GM10266 (cell line): ENCODE data around the gene ILF2.
"Not testable (repeated sequence)": the region's sequence is repeated elsewhere in the genome, so short reads cannot be mapped to it uniquely, and the experiment has no call there.

Experiments
- DNase-seq: peaks from one replicate; pipeline ENCODE4 v3.0.0; 2012; ENCODE audit errors: extremely low spot score
- TF ChIP-seq, protein P1 (sequence below): IDR thresholded peaks from 2 replicates; pipeline ENCODE4 v1.5.1; 2012; ENCODE audit warnings: mild to moderate bottlenecking, low read depth; ENCODE audit not compliant: control insufficient read depth, insufficient read depth; ENCODE audit errors: missing control alignments

The ILF2 gene

DNA sequence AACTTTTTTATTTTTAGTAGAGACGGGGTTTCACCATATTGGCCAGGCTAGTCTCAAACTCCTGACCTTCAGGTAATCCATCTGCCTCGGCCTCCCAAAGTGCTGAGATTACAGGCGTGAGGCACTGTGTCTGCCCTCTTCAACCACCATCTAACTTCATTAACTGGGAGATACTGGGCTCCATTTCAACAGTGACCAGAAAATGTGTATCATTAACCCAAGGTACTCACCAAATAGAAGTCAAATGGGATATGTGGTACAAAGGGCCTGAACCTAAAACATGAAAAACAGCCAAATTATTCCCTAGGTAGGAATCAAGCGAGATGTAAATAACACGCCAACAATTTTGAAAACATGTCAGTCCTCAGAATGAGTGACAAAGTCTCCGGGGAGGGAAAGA is 1.2 kb downstream of the ILF2 start:
- no peak for DNase-seq

DNA sequence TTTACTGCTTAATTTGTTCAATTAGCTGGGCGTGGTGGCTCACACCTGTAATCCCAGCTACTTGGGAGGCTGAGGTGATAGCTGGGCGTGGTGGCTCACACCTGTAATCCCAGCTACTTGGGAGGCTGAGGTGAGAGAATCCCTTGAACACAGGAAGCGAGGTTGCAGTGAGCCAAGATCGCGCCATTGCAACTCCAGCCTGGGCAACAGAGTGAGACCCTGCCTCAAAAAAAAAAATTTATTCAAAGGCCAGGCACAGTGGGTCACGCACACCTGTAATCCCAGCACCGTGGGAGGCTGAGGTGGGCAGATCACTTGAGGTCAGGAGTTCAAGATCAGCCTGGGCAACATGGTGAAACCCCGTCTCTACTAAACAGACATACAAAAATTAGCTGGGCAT is 2.1 kb downstream of the ILF2 start:
- DNase-seq, result not testable (repeated sequence)

More for the DNA sequence above, 1.2 kb downstream of the ILF2 start:
- TF ChIP-seq, protein P1, sequence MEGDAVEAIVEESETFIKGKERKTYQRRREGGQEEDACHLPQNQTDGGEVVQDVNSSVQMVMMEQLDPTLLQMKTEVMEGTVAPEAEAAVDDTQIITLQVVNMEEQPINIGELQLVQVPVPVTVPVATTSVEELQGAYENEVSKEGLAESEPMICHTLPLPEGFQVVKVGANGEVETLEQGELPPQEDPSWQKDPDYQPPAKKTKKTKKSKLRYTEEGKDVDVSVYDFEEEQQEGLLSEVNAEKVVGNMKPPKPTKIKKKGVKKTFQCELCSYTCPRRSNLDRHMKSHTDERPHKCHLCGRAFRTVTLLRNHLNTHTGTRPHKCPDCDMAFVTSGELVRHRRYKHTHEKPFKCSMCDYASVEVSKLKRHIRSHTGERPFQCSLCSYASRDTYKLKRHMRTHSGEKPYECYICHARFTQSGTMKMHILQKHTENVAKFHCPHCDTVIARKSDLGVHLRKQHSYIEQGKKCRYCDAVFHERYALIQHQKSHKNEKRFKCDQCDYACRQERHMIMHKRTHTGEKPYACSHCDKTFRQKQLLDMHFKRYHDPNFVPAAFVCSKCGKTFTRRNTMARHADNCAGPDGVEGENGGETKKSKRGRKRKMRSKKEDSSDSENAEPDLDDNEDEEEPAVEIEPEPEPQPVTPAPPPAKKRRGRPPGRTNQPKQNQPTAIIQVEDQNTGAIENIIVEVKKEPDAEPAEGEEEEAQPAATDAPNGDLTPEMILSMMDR, result no peak

DNA sequence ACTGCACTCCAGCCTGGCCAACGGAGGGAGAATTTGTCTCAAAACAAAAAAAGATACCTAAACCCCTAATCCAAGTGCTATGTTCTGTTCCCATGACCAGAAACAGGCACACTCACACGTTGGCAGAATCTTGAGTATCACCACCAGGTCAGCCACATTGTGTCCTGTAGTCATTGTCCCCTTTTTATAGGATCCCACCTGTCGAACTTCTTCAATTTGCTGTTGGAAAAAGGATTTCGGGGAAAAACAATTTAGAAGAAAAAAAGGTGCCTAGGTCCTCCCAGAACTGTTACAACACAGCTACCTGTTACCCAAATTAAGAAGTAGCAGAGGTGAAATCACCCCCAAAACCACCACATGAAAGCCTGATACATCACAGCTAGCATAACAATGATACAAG is 3.4 kb downstream of the ILF2 start:
- TF ChIP-seq, protein P1, result no peak
- DNase-seq, result no peak

DNA sequence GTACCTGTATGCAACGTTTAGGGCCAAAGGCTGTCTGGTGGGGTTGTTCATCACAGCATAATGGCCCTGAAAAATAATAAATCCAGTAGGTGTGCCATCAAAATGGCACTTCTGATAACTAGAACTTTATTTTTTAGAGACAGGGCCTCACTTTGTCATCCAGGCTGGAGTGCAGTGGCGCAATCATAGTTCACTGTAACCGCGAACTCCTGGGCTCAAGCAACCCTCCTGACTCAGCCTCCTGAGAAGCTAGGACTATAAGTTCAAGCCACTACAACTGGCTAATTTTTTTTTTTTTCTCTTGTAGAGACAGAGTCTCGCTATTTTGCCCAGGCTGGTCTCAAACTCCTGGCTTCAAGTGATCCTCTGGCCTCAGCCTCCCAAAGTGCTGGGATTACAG is 7.6 kb downstream of the ILF2 start:
- DNase-seq, result no peak
- TF ChIP-seq, protein P1, result no peak

DNA sequence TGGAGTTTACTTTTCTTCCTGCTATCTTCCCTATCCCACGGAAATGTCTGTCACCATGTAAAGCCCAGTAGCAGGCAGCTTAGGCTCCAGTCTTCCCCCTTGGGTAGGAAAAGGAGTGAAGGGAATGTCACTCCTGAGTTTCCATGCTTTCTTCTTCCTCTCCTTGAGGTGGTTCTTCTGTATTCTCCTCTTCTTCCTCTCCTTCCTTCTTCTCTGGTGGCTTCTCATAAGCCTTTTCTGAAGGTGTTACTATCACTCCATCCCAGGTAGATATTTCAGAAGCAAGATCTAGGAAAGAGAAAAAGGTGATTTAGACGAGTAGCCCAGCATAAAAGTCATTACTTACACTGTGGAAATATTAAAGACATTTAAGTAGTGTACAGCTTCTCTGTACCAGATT is 8.5 kb downstream of the ILF2 start:
- TF ChIP-seq, protein P1, result no peak
- no peak for DNase-seq

DNA sequence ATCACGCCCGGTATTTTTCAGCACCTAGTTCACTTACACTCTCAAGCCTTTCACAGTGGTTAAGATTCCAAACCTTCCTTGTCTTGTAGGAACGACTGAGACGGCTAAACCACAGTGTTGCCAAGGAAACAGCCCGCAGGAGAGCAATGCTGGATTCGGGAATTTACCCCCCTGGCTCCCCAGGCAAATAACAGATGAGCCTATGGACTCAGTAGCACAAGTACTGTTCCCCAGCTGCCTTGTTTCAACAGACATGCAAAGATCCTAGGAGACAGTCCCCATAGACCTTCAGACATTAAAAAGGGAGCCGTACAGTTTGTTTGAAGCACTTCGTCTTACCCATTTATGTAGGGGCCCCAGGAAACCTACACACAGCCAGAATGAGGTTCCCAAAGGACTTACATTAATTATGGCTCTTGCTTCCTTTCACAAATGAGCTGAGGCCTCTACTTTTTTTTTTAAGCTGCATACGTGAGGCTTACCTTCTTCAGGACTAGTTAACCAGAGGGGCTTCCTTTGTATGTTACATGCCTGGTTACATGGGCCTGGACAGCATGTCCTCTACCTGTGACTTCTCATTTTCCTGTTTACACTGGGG is 9.6 kb downstream of the ILF2 start:
- TF ChIP-seq, protein P1, result no peak
- DNase-seq, result no peak

DNA sequence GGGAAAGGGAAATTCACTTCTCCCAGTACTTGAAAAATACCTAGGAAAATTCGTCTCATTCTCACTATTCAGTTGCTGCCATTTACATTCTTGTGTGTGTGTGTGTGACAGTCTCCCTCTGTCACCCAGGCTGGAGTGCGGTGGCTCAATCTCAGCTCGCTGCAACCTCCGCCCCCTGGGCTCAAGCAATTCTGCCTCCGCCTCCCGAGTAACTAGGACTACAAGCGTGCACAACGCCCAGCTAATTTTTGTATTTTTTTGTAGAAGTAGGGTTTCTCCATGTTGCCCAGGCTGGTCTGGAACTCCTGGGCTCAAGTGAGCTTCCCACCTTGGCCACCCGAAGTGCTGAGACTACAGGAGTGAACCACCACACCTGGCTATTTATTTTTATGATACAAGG is 11.1 kb downstream of the ILF2 start:
- TF ChIP-seq, protein P1, result no peak
- DNase-seq, result no peak

DNA sequence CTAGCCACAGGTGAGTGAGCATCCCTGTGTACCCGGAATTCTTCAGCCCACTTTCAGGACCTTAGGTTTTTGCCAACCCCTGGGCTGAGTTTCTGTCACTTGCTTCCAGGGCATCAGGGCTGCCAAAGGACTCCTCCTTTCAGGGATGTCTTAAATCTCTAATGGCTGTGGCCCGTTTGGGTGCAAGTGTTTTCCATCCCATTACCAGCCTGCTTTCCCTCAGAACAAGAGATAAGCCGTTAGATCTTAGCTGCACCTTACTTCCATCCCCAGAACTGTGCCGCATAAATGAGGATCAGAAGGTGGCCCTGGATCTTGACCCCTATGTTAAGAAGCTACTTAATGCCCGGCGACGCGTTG is 11.6 kb downstream of the ILF2 start:
- no peak for DNase-seq
- TF ChIP-seq, protein P1, result no peak
